ENCODE measurements around the gene CDC20.

Gene CDC20

GRCh38 chr1:43329995-43330751 lies 28.6 kb upstream of the CDC20 start:
- no peak for DNase-seq

- no peak for DNase-seq
These were observed 27.1 kb upstream of the CDC20 start for GRCh38 chr1:43331688-43332087.

GRCh38 chr1:43334453-43335205 lies 24.2 kb upstream of the CDC20 start:
- DNase-seq, result no peak

GRCh38 chr1:43337588-43337987 lies 21.2 kb upstream of the CDC20 start, which contains the start of gene MPL:
Gene MPL (plus strand): TSS chr1:43337818. CDS start chr1:43337849, 31 bp downstream.
- DNase-seq, result no peak

GRCh38 chr1:43338001-43338400 lies 20.8 kb upstream of the CDC20 start:
- DNase-seq, result no peak

- no peak for DNase-seq
These were observed 19.1 kb upstream of the CDC20 start for GRCh38 chr1:43339584-43340232.

GRCh38 chr1:43340559-43340958 lies 18.2 kb upstream of the CDC20 start:
- no peak for DNase-seq

- no peak for DNase-seq
These were observed 14.4 kb upstream of the CDC20 start for GRCh38 chr1:43344267-43344850.

- DNase-seq, result no peak
These were observed 13.7 kb upstream of the CDC20 start for GRCh38 chr1:43345120-43345519.

GRCh38 chr1:43346636-43347035 lies 12.1 kb upstream of the CDC20 start:
- no peak for DNase-seq

- peak; percentile 67 for DNase-seq
These were observed 10.4 kb upstream of the CDC20 start for GRCh38 chr1:43348343-43348808.

- DNase-seq, result peak; percentile 93
These were observed 9.8 kb upstream of the CDC20 start for GRCh38 chr1:43348809-43349593.

GRCh38 chr1:43349594-43350306 lies 9.0 kb upstream of the CDC20 start:
- DNase-seq, result no peak

GRCh38 chr1:43350976-43351375 lies 7.8 kb upstream of the CDC20 start:
- DNase-seq, result no peak

GRCh38 chr1:43351421-43352350 lies 7.1 kb upstream of the CDC20 start:
- no peak for DNase-seq

GRCh38 chr1:43352351-43352705 lies 6.5 kb upstream of the CDC20 start:
- DNase-seq, result no peak

GRCh38 chr1:43352881-43353280 lies 5.9 kb upstream of the CDC20 start:
- DNase-seq, result no peak

GRCh38 chr1:43354471-43354870 lies 4.3 kb upstream of the CDC20 start:
- no peak for DNase-seq

GRCh38 chr1:43354936-43355335 lies 3.8 kb upstream of the CDC20 start:
- DNase-seq, result no peak

- no peak for DNase-seq
These were observed 1.5 kb upstream of the CDC20 start for GRCh38 chr1:43357251-43357650.
